GM23248 (cell line): ENCODE data around the gene KRTAP5-1. TPM values are rescaled to one million over a fixed set of nuclear protein-coding genes. Genes with fewer than 3 reads are reported as not detected.
A peak's percentile ranks its signal among the peaks of the same experiment; 100 is the strongest.

Source experiments
- DNase-seq: peaks from one replicate; pipeline ENCODE4 v3.0.0-alpha.2; 2015
- H2AFZ ChIP-seq: fragments of 200-600 bp; sonication (generic); 2 replicates; pipeline ENCODE4 v1.6.1; 2016; ENCODE audit warnings: antibody characterized with exemption
- H3F3A ChIP-seq: fragments of 200-600 bp; sonication (generic); 2 replicates; pipeline ENCODE4 v1.6.1; 2016; ENCODE audit warnings: mild to moderate bottlenecking, antibody characterized with exemption, mixed run types; ENCODE audit not compliant: insufficient read depth
- H3K27ac ChIP-seq: fragments of 200-600 bp; sonication (generic); 2 replicates; pipeline ENCODE4 v1.5.1; 2016; ENCODE audit warnings: mild to moderate bottlenecking
- H3K27me3 ChIP-seq: fragments of 200-600 bp; sonication (generic); replicated peaks from 2 replicates; pipeline ENCODE4 v1.6.1; 2016; ENCODE audit warnings: mild to moderate bottlenecking; ENCODE audit not compliant: insufficient read depth
- H3K36me3 ChIP-seq: fragments of 200-600 bp; sonication (generic); 2 replicates; pipeline ENCODE4 v1.6.1; 2016; ENCODE audit warnings: low read depth, mild to moderate bottlenecking
- H3K4me1 ChIP-seq: fragments of 200-600 bp; sonication (generic); 2 replicates; pipeline ENCODE4 v1.6.1; 2016; ENCODE audit warnings: mild to moderate bottlenecking; ENCODE audit not compliant: insufficient read depth
- H3K4me2 ChIP-seq: fragments of 200-600 bp; sonication (generic); one replicate; pipeline ENCODE4 v1.6.1; 2016; ENCODE audit warnings: mild to moderate bottlenecking; ENCODE audit not compliant: unreplicated experiment
- H3K4me3 ChIP-seq: fragments of 200-600 bp; sonication (generic); 2 replicates; pipeline ENCODE4 v1.5.1; 2016; ENCODE audit warnings: mild to moderate bottlenecking
- H3K79me2 ChIP-seq: fragments of 200-600 bp; sonication (generic); 2 replicates; pipeline ENCODE4 v1.6.1; 2016; ENCODE audit warnings: mild to moderate bottlenecking; ENCODE audit not compliant: insufficient read depth
- H3K9ac ChIP-seq: fragments of 200-600 bp; sonication (generic); 2 replicates; pipeline ENCODE4 v1.6.1; 2016; ENCODE audit warnings: mild to moderate bottlenecking
- H3K9me2 ChIP-seq: fragments of 200-600 bp; sonication (generic); 2 replicates; pipeline ENCODE4 v1.6.1; 2016; ENCODE audit warnings: mixed run types, mild to moderate bottlenecking, moderate library complexity; ENCODE audit not compliant: insufficient read depth
- H3K9me3 ChIP-seq: fragments of 200-600 bp; sonication (generic); one replicate; pipeline ENCODE4 v1.6.1; 2017; ENCODE audit warnings: low read depth
- H4K20me1 ChIP-seq: fragments of 200-600 bp; sonication (generic); 2 replicates; pipeline ENCODE4 v1.6.0; 2016; ENCODE audit not compliant: insufficient read depth
- EZH2 ChIP-seq: fragments of 200-600 bp; sonication (generic); IDR thresholded peaks from 2 replicates; pipeline ENCODE4 v1.6.1; 2018; ENCODE audit warnings: antibody characterized with exemption, mild to moderate bottlenecking; ENCODE audit not compliant: insufficient read depth, poor library complexity, severe bottlenecking
- EZH2phosphoT487 ChIP-seq: fragments of 200-600 bp; sonication (generic); IDR thresholded peaks from 2 replicates; pipeline ENCODE4 v1.6.1; 2018; ENCODE audit warnings: antibody characterized with exemption, moderate library complexity, mild to moderate bottlenecking, low read depth; ENCODE audit not compliant: insufficient read depth
- WGBS, 2 experiments: methylation state at CpG; one replicate each; pipeline ENCODE4 v1.1.6; 2015 to 2017; ENCODE audit warnings: low lambda C conversion rate in 2 of 2, low coverage in 1 of 2; ENCODE audit errors: missing lambda C conversion rate in 2 of 2; 5-methylcytosine and 5-hydroxymethylcytosine counted together
- in situ Hi-C: fragments of 300-500 bp; cut with MboI; formaldehyde crosslinking; loops from 2 replicates; pipeline ENCODE4 v1.15.0; 2020
- polyA plus RNA-seq: library from polyadenylated mRNA; unstranded; fragments of >200 nt; fragmentation: Nextera tagmentation; extraction: Ambion mirVana; gene quantifications from 2 replicates; pipeline ENCODE4 v1.2.1, GENCODE V29; 2016
- total RNA-seq: library from RNA; depleted of rRNA; stranded (reverse); fragments of >200 nt; shearing (Covaris generic); gene quantifications from 2 replicates; pipeline ENCODE4 v1.2.3, GENCODE V29; 2014

Gene KRTAP5-1
- total and polyA plus RNA-seq, 2 experiments from 2014 or later: not detected

DNA sequence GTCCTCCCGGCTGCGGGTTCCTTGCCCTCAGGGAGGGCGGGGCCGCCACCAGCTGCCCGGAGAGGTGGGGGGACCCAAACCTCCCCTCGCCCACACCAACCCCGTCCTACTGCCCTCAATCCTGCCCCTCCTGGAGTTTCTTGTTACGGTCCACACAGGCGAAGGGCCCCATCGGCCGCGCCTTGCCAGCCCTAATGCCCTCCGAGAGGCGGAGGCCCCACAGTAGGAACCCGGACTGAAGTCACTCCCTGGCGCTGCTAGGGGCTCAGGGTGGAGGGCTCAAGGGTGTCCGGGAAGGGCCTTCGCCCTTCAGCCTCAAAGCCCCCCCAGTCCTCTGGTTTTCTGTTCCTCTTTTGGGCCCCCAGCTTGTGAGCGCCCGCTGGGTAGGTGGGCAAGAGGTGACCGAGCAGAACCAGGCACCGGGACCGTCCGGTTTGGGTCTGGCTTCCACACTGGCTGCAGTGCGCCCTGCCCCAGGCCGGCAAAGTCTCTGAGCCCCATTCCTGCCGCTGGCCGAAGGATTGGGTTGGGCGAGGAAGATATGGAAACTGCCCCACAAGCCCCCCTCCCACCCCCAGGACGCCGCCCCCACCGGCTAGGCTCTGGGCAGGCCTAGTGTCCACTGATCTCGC, 37.5 kb downstream of the KRTAP5-1 start:
- TF ChIP-seq EZH2phosphoT487 (no peak), EZH2 (peak; percentile 51)
- no peaks in the 10 kb centered on the region for H3K9me3 ChIP-seq
- H2AFZ ChIP-seq: no peak overlapping the region
- H3K27me3 ChIP-seq: peaks cover 22% of the 10 kb centered on the region
- no peaks in the 10 kb centered on the region for H3K4me1 ChIP-seq
- H4K20me1 ChIP-seq: no peaks in the 10 kb centered on the region
- H3F3A ChIP-seq: no peaks in the 10 kb centered on the region
- H3K4me3 ChIP-seq: no peak overlapping the region
- no peaks in the 10 kb centered on the region for H3K9me2 ChIP-seq
- DNase-seq: no peak
- no peaks in the 10 kb centered on the region for H3K79me2 ChIP-seq
- in situ Hi-C loops: no loop called here
- WGBS, 2 experiments: 9 to 10% methylated on average over 22 to 27 of the region's 33 CpGs
- no peak overlapping the region for H3K9ac ChIP-seq
- no peak overlapping the region for H3K27ac ChIP-seq
- no peak overlapping the region for H3K4me2 ChIP-seq
- H3K36me3 ChIP-seq: no peaks in the 10 kb centered on the region

DNA sequence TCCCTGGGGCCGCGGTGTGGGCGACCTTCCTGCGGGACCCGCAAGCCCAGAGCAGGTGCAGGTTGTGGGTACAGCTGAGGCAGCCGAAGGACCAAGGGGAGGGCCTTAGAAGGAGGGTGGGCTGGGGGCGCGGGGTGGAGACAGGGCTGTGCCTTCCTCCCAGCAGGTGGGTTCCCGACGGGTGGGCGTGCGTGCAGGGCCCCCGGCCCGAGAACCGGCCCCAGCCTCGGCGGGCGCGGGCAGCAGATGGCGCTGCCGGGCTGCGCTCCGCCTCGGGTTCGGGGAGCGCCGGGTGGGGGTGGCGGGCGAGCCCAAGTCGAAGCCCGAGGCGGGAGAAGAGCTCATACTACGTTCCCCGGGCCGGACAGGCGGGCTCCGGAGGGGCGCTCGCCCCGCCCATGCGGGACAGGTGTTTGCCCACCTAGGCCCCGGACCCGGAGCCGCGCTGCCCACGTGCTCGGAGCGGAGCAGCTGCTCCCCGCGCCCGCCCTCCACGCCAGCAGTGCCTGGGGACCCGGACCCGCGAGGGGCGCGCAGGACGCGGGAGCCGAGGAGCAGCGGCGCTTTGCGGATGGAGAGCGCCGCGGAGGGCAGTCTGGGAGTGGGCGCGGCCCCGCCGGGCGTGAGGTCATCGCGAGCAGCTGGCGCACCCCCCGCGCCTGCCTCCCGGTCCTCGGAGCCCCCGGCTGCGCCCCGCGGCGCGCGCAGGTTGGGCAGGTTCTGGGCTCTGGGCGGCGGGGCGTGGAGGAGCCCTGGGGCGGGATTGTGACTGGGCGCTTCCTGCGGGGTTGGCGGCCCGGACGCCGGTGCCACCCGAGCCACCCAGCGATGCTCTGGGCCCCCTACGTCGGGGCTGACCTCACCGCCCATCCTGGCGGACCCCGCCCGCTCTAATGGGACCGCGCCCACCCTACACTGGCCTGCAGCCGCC, 38.3 kb downstream of the KRTAP5-1 start:
- Histone ChIP-seq H3F3A (no peaks in the 10 kb centered on the region), H2AFZ (no peak overlapping the region), H3K4me1 (no peaks in the 10 kb centered on the region), H3K36me3 (no peaks in the 10 kb centered on the region), H3K9ac (no peak overlapping the region), H3K9me3 (no peaks in the 10 kb centered on the region), H3K27me3 (peaks cover 18% of the 10 kb centered on the region), H4K20me1 (no peaks in the 10 kb centered on the region), H3K4me2 (no peak overlapping the region), H3K79me2 (no peaks in the 10 kb centered on the region), H3K9me2 (no peaks in the 10 kb centered on the region), H3K27ac (no peak overlapping the region), H3K4me3 (0 out of 2 replicates have a peak overlapping the region, but pooled peaks have one; percentile 29)
- WGBS, 2 experiments: 1 to 2% methylated on average over 37 to 70 of the region's 106 CpGs
- DNase-seq: peak; percentile 72
- TF ChIP-seq EZH2phosphoT487 (no peak), EZH2 (peak; percentile 28)
- in situ Hi-C loops: no loop called here

- no peak for DNase-seq
- Histone ChIP-seq H3F3A (no peaks in the 10 kb centered on the region), H2AFZ (no peak overlapping the region), H3K9me2 (no peaks in the 10 kb centered on the region), H4K20me1 (no peaks in the 10 kb centered on the region), H3K4me3 (no peak overlapping the region), H3K4me1 (no peaks in the 10 kb centered on the region), H3K9me3 (no peaks in the 10 kb centered on the region), H3K79me2 (no peaks in the 10 kb centered on the region), H3K4me2 (no peak overlapping the region), H3K27me3 (peaks cover 18% of the 10 kb centered on the region), H3K36me3 (no peaks in the 10 kb centered on the region), H3K27ac (no peak overlapping the region), H3K9ac (no peak overlapping the region)
- 13 to 16% methylated on average over 12 to 17 of the region's 18 CpGs for WGBS, 2 experiments
- no peak for TF ChIP-seq EZH2
- no peak for TF ChIP-seq EZH2phosphoT487
- in situ Hi-C loops: no loop called here
Measured at GRCh38 chr11:1546077-1546535, 39.0 kb downstream of the KRTAP5-1 start.

DNA sequence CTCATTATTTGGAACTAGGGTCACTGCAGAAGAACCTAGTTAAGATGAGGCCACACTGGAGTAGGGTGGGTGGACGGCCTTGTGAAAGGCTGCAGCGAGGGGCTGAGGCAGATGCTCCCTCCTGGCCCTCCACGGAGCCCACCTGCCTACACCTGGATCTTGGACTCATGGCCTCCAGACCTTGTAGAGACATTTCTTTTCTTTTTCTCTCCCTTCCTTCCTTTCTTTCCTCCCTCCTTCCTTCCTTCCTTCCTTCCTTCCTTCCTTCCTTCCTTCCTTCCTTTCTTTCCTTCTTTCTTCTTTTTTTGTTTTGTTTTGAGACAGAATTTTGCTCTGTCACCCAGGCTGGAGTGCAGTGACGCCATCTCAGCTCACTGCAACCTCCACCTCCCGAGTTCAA, 39.7 kb downstream of the KRTAP5-1 start:
- no peaks in the 10 kb centered on the region for H4K20me1 ChIP-seq
- no peaks in the 10 kb centered on the region for H3K4me1 ChIP-seq
- H3K27me3 ChIP-seq: peaks cover 18% of the 10 kb centered on the region
- no peaks in the 10 kb centered on the region for H3K9me3 ChIP-seq
- TF ChIP-seq EZH2 (no peak), EZH2phosphoT487 (no peak)
- H3K36me3 ChIP-seq: no peaks in the 10 kb centered on the region
- no peaks in the 10 kb centered on the region for H3K9me2 ChIP-seq
- no peak overlapping the region for H3K27ac ChIP-seq
- in situ Hi-C loops: no loop called here
- DNase-seq: no peak
- no peak overlapping the region for H3K4me2 ChIP-seq
- WGBS, 2 experiments: 29 to 39% methylated on average over 5 of the region's 5 CpGs
- no peak overlapping the region for H3K4me3 ChIP-seq
- no peaks in the 10 kb centered on the region for H3K79me2 ChIP-seq
- H3F3A ChIP-seq: no peaks in the 10 kb centered on the region
- H2AFZ ChIP-seq: no peak overlapping the region
- no peak overlapping the region for H3K9ac ChIP-seq
